HepG2 (cell line): ENCODE data around the gene NTN4. TPM values are rescaled to one million over a fixed set of nuclear protein-coding genes. Genes with fewer than 3 reads are reported as not detected.

Experiments
- ATAC-seq: fragments of 200-7000 bp; cut with Tn5 transposase; 3 replicates; pipeline ENCODE4 v1.9.1; 2020; ENCODE audit warnings: mild to moderate bottlenecking, moderate library complexity
- BruUV-seq: library from RNA; stranded (reverse); fragments of 400-500 nt; replicated peaks from 2 replicates; lab custom pipeline; 2021; lab: Mats Ljungman, UMichigan
- CTCF ChIA-PET: fragments of 300-600 bp; formaldehyde crosslinking; extraction: SDS; loops from one replicate; lab custom pipeline; 2021; ENCODE audit warnings: low total read pairs, inconsistent platforms, low intra/inter-chr PET ratio; lab: Yijun Ruan, JAX
- POLR2A ChIA-PET: fragments of 350-600 bp; sonication (Branson Sonifier 250); formaldehyde crosslinking; loops from one replicate; lab custom pipeline; 2020; ENCODE audit warnings: antibody characterized with exemption, inconsistent platforms; lab: Yijun Ruan, JAX
- DNase-seq: peaks from one replicate; pipeline ENCODE4 v3.0.0-alpha.2; 2015; ENCODE audit warnings: low spot score
- FAIRE-seq: peaks from 3 replicates; lab custom pipeline; 2011; peaks lifted over from hg19 to GRCh38; lab: Jason Lieb, UNC
- H2AFZ ChIP-seq: one replicate; pipeline ENCODE4 v1.6.1; 2011; ENCODE audit warnings: low read length, inconsistent platforms
- H3K27ac ChIP-seq: fragments of 300-600 bp; 3 replicates; pipeline ENCODE4 v1.8.0; 2011; ENCODE audit warnings: mixed run types, mild to moderate bottlenecking, mixed read lengths, low read length, inconsistent platforms; ENCODE audit not compliant: insufficient read depth; ENCODE audit errors: extremely low read length
- H3K27me3 ChIP-seq, 2 experiments: fragments of 200-600 bp in 1 of 2; 2 replicates in 1 of 2; 3 replicates in 1 of 2; pipeline versions ENCODE4 v1.6.0 to v1.8.0; 2011; ENCODE audit warnings: low read length in 2 of 2, mild to moderate bottlenecking in 2 of 2, moderate library complexity in 2 of 2, inconsistent platforms in 1 of 2; ENCODE audit not compliant: insufficient read depth in 2 of 2, control insufficient read depth in 1 of 2
- H3K36me3 ChIP-seq, 2 experiments: fragments of 200-600 bp in 1 of 2; replicated peaks in 1 of 2; 2 replicates in 1 of 2; 3 replicates in 1 of 2; pipeline versions ENCODE4 v1.5.1 to v1.8.0; 2011; ENCODE audit warnings: low read length in 2 of 2, inconsistent platforms in 1 of 2; ENCODE audit not compliant: insufficient read depth in 2 of 2, control insufficient read depth in 1 of 2
- H3K4me1 ChIP-seq: 2 replicates; pipeline ENCODE4 v1.5.1; 2012; ENCODE audit warnings: low read length, inconsistent platforms; ENCODE audit not compliant: insufficient read depth
- H3K4me2 ChIP-seq: 2 replicates; pipeline ENCODE4 v1.6.0; 2011; ENCODE audit warnings: low read depth, low read length, inconsistent platforms
- H3K4me3 ChIP-seq, 3 experiments: fragments of 200-600 bp in 1 of 3; sonication (generic), shearing (Covaris generic) in 1 of 3; replicated peaks in 1 of 3; 2 replicates each; pipeline ENCODE4 v1.5.1; 2011 to 2016; ENCODE audit warnings: low read length in 3 of 3, inconsistent platforms in 2 of 3, low read depth in 2 of 3, mild to moderate bottlenecking in 2 of 3, control low read depth in 1 of 3, mixed read lengths in 1 of 3; ENCODE audit not compliant: insufficient read depth in 1 of 3
- H3K79me2 ChIP-seq: one replicate; pipeline ENCODE4 v1.6.1; 2011; ENCODE audit warnings: low read length, inconsistent platforms; ENCODE audit not compliant: insufficient read depth
- H3K9ac ChIP-seq: 2 replicates; pipeline ENCODE4 v1.6.0; 2011; ENCODE audit warnings: mild to moderate bottlenecking, low read depth, low read length, inconsistent platforms; ENCODE audit not compliant: insufficient read depth
- H3K9me3 ChIP-seq: 2 replicates; pipeline ENCODE4 v1.5.1; 2012; ENCODE audit warnings: mild to moderate bottlenecking, low read length
- H4K20me1 ChIP-seq: 2 replicates; pipeline ENCODE4 v1.6.0; 2011; ENCODE audit warnings: inconsistent platforms, mild to moderate bottlenecking, low read length, moderate library complexity; ENCODE audit not compliant: insufficient read depth
- ARID5B ChIP-seq: IDR thresholded peaks from 2 replicates; pipeline ENCODE4 v1.4.0; 2020; ENCODE audit warnings: mild to moderate bottlenecking, missing genetic modification reagents
- BORCS8-MEF2B ChIP-seq: sonication (generic); formaldehyde crosslinking; IDR thresholded peaks from 2 replicates; pipeline ENCODE4 v1.8.0; 2022; ENCODE audit warnings: mild to moderate bottlenecking, missing genetic modification reagents
- CREM ChIP-seq, 2 experiments: sonication (generic) in 1 of 2; formaldehyde crosslinking in 1 of 2; IDR thresholded peaks; 2 replicates each; pipeline versions ENCODE4 v1.4.0 to v1.6.1; 2016 to 2020; ENCODE audit warnings: antibody characterized with exemption in 1 of 2, mild to moderate bottlenecking in 1 of 2, missing genetic modification reagents in 1 of 2
- EP300 ChIP-seq, 3 experiments: sonication (generic) in 1 of 3; formaldehyde crosslinking in 1 of 3; IDR thresholded peaks; 2 replicates each; pipeline versions ENCODE4 v1.5.1 to v1.6.1; 2011 to 2020; ENCODE audit warnings: low read depth in 2 of 3, low read length in 2 of 3, borderline replicate concordance in 1 of 3, improper control_type of control experiment in 1 of 3, mild to moderate bottlenecking in 1 of 3, missing genetic modification reagents in 1 of 3, moderate library complexity in 1 of 3
- GFI1 ChIP-seq: sonication (generic); formaldehyde crosslinking; IDR thresholded peaks from 2 replicates; pipeline ENCODE4 v1.5.0; 2020; ENCODE audit warnings: missing genetic modification reagents, mild to moderate bottlenecking, borderline replicate concordance
- NCOA2 ChIP-seq: sonication (generic); formaldehyde crosslinking; IDR thresholded peaks from 2 replicates; pipeline ENCODE4 v1.8.0; 2022; ENCODE audit warnings: inconsistent platforms
- PATZ1 ChIP-seq: sonication (generic); formaldehyde crosslinking; IDR thresholded peaks from 2 replicates; pipeline ENCODE4 v1.4.0; 2020; ENCODE audit warnings: missing genetic modification reagents
- PITX1 ChIP-seq: sonication (generic); formaldehyde crosslinking; IDR thresholded peaks from 2 replicates; pipeline ENCODE4 v1.5.1; 2020; ENCODE audit warnings: mild to moderate bottlenecking, missing genetic modification reagents
- SNAI1 ChIP-seq: sonication (generic); formaldehyde crosslinking; IDR thresholded peaks from 2 replicates; pipeline ENCODE4 v1.5.0; 2020; ENCODE audit warnings: mild to moderate bottlenecking, missing genetic modification reagents, borderline replicate concordance
- SOX13 ChIP-seq, 3 experiments: fragments of 450-650 bp in 1 of 3; sonication (generic) in 1 of 3; formaldehyde crosslinking in 1 of 3; IDR thresholded peaks in 2 of 3; conservative IDR thresholded peaks in 1 of 3; 2 replicates each; pipeline versions ENCODE4 v1.5.0 to v1.6.1; 2016 to 2020; ENCODE audit warnings: antibody characterized with exemption in 1 of 3, mild to moderate bottlenecking in 1 of 3, missing compliant biosample characterization in 1 of 3, missing genetic modification reagents in 1 of 3, moderate library complexity in 1 of 3
- TCF7 ChIP-seq: sonication (generic); IDR thresholded peaks from 2 replicates; pipeline ENCODE4 v1.6.1; 2016; ENCODE audit warnings: antibody characterized with exemption, low read depth
- TEAD3 ChIP-seq: optimal IDR thresholded peaks from 2 replicates; pipeline ENCODE3; 2016; ENCODE audit warnings: borderline replicate concordance
- ZNF317 ChIP-seq: sonication (generic); formaldehyde crosslinking; IDR thresholded peaks from 2 replicates; pipeline ENCODE4 v1.5.0; 2020; ENCODE audit warnings: mild to moderate bottlenecking, missing genetic modification reagents
- ZNF362 ChIP-seq: sonication (generic); formaldehyde crosslinking; IDR thresholded peaks from 2 replicates; pipeline ENCODE4 v1.4.0; 2020; ENCODE audit warnings: missing genetic modification reagents, mild to moderate bottlenecking, borderline replicate concordance
- whole genome bisulfite sequencing: methylation state at CpG from one replicate; pipeline ENCODE4 v1.1.6; 2017; ENCODE audit warnings: low lambda C conversion rate; 5-methylcytosine and 5-hydroxymethylcytosine counted together
- in situ Hi-C: cut with HindIII; loops from 2 replicates; pipeline ENCODE4 v1.10.0; 2017; ENCODE audit warnings: low pct_unique_long_range_greater_than_20kb; ENCODE audit not compliant: extremely low pct_ligation_motif_present
- intact Hi-C: fragments of 100-400 bp; cut with micrococcal nuclease; formaldehyde crosslinking; loops from one replicate; pipeline ENCODE4 v1.10.0; 2022; ENCODE audit not compliant: unreplicated experiment
- polyA plus RNA-seq, 8 experiments: library from polyadenylated mRNA; depleted of rRNA in 3 of 8; stranded (reverse) in 7 of 8; unstranded in 1 of 8; fragments of >200 nt; fragmentation: Illumina TruSeq in 4 of 8; extraction: Trizol in 4 of 8; gene quantifications; 2 replicates each; pipeline versions ENCODE4 v1.2.1 to v1.2.3, GENCODE V29; 2011 to 2016; ENCODE audit warnings: low read depth in 4 of 8, missing spikeins in 1 of 8, mixed read lengths in 1 of 8; ENCODE audit not compliant: insufficient read depth in 1 of 8
- total RNA-seq, 5 experiments: library from RNA; depleted of rRNA; stranded (reverse); fragments of >200 nt; fragmentation: Illumina TruSeq; extraction: Trizol; gene quantifications; 2 replicates each; pipeline ENCODE4 v1.2.3, GENCODE V29; 2016; ENCODE audit warnings: low read depth in 1 of 5

NTN4 gene
- total and polyA plus RNA-seq, 2 of the 13 experiments (the other 11 are each of a cell fraction or from before 2014, with no cell fraction given) = 7.8 to 11.5 TPM

- 51% methylated on average over 7 of the region's 7 CpGs for WGBS
- Histone ChIP-seq H4K20me1 (no peaks in the 10 kb centered on the region), H3K9me3 (no peaks in the 10 kb centered on the region), H3K4me3 (peak overlapping the region in 1 of 3 experiments; percentile 21; a peak in 1 of 6 replicates), H3K4me2 (peak overlapping the region; percentile 54), H2AFZ (no peak overlapping the region), H3K9ac (peak overlapping the region; percentile 26; the same call in 1 of the 2 replicates), H3K79me2 (peaks cover 3% of the 10 kb centered on the region), H3K27me3 (no peaks in the 10 kb centered on the region), H3K27ac (peak overlapping the region; percentile 57), H3K36me3 (0 out of 5 replicates have a peak, but pooled peaks cover 0 to 1% of the 10 kb centered on the region in 2 experiments), H3K4me1 (peaks cover 63% of the 10 kb centered on the region)
- FAIRE-seq (peak; percentile 15), ATAC-seq (peak; percentile 29), DNase-seq (peak; percentile 84)
- CTCF ChIA-PET = no interaction called here
- POLR2A ChIA-PET = interaction anchor here (0.7 kb wide), 1 partner anchor 24 kb away, joined by 5 read pairs; the partner anchor contains the start of gene NTN4
- in situ Hi-C loops (no loop called here), intact Hi-C loops (no loop called here)
- no TSS peak for BruUV-seq
- TF ChIP-seq GFI1 (CRISPR knock-in tag) (0 out of 2 replicates have a peak, but pooled peaks have one; percentile 26), PITX1 (peak; percentile 90), ZNF317 (no peak), SOX13 (IDR thresholded peaks at IDR 0.05) (no peak), SOX13 (CRISPR knock-in tag; conservative IDR thresholded peaks at IDR 0.05 in 1 of 2, IDR thresholded peaks at IDR 0.05 in 1 of 2) (peak in 1 of 2 experiments; percentile 52; a peak in 1 of 4 replicates), EP300 (IDR thresholded peaks at IDR 0.05; ENCODE audit: low read depth in 2 of 2, low read length in 2 of 2) (peak in 1 of 2 experiments; percentile 57; a peak in 1 of 4 replicates), EP300 (CRISPR knock-in tag; IDR thresholded peaks at IDR 0.05; ENCODE audit: borderline replicate concordance) (no peak), TEAD3 (CRISPR knock-in tag) (peak; percentile 63), CREM (IDR thresholded peaks at IDR 0.05) (peak; percentile 28; the same call in 1 of the 2 replicates), CREM (CRISPR knock-in tag; IDR thresholded peaks at IDR 0.05) (no peak), NCOA2 (CRISPR knock-in tag) (peak; percentile 74), PATZ1 (no peak), ARID5B (CRISPR knock-in tag) (peak; percentile 45; the same call in 1 of the 2 replicates), BORCS8-MEF2B (CRISPR knock-in tag) (no peak), TCF7 (peak; percentile 45; the same call in 1 of the 2 replicates), SNAI1 (CRISPR knock-in tag) (no peak), ZNF362 (0 out of 2 replicates have a peak, but pooled peaks have one; percentile 24)
Measured at GRCh38 chr12:95766356-95767019, 24.1 kb downstream of the NTN4 start.
